HepG2 (cell line): ENCODE results near the gene LMOD1. TPM values are rescaled to one million over a fixed set of nuclear protein-coding genes. Genes with fewer than 3 reads are reported as not detected.
A peak's percentile ranks its signal among the peaks of the same experiment; 100 is the strongest.

Experiments used
- ATAC-seq: fragments of 200-7000 bp; cut with Tn5 transposase; 3 replicates; pipeline ENCODE4 v1.9.1; 2020; ENCODE audit warnings: mild to moderate bottlenecking, moderate library complexity
- BruUV-seq: library from RNA; stranded (reverse); fragments of 400-500 nt; replicated peaks from 2 replicates; lab custom pipeline; 2021; lab: Mats Ljungman, UMichigan
- CTCF ChIA-PET: fragments of 300-600 bp; formaldehyde crosslinking; extraction: SDS; loops from one replicate; lab custom pipeline; 2021; ENCODE audit warnings: low total read pairs, inconsistent platforms, low intra/inter-chr PET ratio; lab: Yijun Ruan, JAX
- POLR2A ChIA-PET: fragments of 350-600 bp; sonication (Branson Sonifier 250); formaldehyde crosslinking; loops from one replicate; lab custom pipeline; 2020; ENCODE audit warnings: antibody characterized with exemption, inconsistent platforms; lab: Yijun Ruan, JAX
- DNase-seq: peaks from one replicate; pipeline ENCODE4 v3.0.0-alpha.2; 2015; ENCODE audit warnings: low spot score
- FAIRE-seq: peaks from 3 replicates; lab custom pipeline; 2011; peaks lifted over from hg19 to GRCh38; lab: Jason Lieb, UNC
- H2AFZ ChIP-seq: one replicate; pipeline ENCODE4 v1.6.1; 2011; ENCODE audit warnings: low read length, inconsistent platforms
- H3K27ac ChIP-seq: fragments of 300-600 bp; 3 replicates; pipeline ENCODE4 v1.8.0; 2011; ENCODE audit warnings: mixed run types, mild to moderate bottlenecking, mixed read lengths, low read length, inconsistent platforms; ENCODE audit not compliant: insufficient read depth; ENCODE audit errors: extremely low read length
- H3K27me3 ChIP-seq, 2 experiments: fragments of 200-600 bp in 1 of 2; 2 replicates in 1 of 2; 3 replicates in 1 of 2; pipeline versions ENCODE4 v1.6.0 to v1.8.0; 2011; ENCODE audit warnings: low read length in 2 of 2, mild to moderate bottlenecking in 2 of 2, moderate library complexity in 2 of 2, inconsistent platforms in 1 of 2; ENCODE audit not compliant: insufficient read depth in 2 of 2, control insufficient read depth in 1 of 2
- H3K36me3 ChIP-seq, 2 experiments: fragments of 200-600 bp in 1 of 2; replicated peaks in 1 of 2; 2 replicates in 1 of 2; 3 replicates in 1 of 2; pipeline versions ENCODE4 v1.5.1 to v1.8.0; 2011; ENCODE audit warnings: low read length in 2 of 2, inconsistent platforms in 1 of 2; ENCODE audit not compliant: insufficient read depth in 2 of 2, control insufficient read depth in 1 of 2
- H3K4me1 ChIP-seq: 2 replicates; pipeline ENCODE4 v1.5.1; 2012; ENCODE audit warnings: low read length, inconsistent platforms; ENCODE audit not compliant: insufficient read depth
- H3K4me2 ChIP-seq: 2 replicates; pipeline ENCODE4 v1.6.0; 2011; ENCODE audit warnings: low read depth, low read length, inconsistent platforms
- H3K4me3 ChIP-seq, 3 experiments: fragments of 200-600 bp in 1 of 3; sonication (generic), shearing (Covaris generic) in 1 of 3; replicated peaks in 1 of 3; 2 replicates each; pipeline ENCODE4 v1.5.1; 2011 to 2016; ENCODE audit warnings: low read length in 3 of 3, inconsistent platforms in 2 of 3, low read depth in 2 of 3, mild to moderate bottlenecking in 2 of 3, control low read depth in 1 of 3, mixed read lengths in 1 of 3; ENCODE audit not compliant: insufficient read depth in 1 of 3
- H3K79me2 ChIP-seq: one replicate; pipeline ENCODE4 v1.6.1; 2011; ENCODE audit warnings: low read length, inconsistent platforms; ENCODE audit not compliant: insufficient read depth
- H3K9ac ChIP-seq: 2 replicates; pipeline ENCODE4 v1.6.0; 2011; ENCODE audit warnings: mild to moderate bottlenecking, low read depth, low read length, inconsistent platforms; ENCODE audit not compliant: insufficient read depth
- H3K9me3 ChIP-seq: 2 replicates; pipeline ENCODE4 v1.5.1; 2012; ENCODE audit warnings: mild to moderate bottlenecking, low read length
- H4K20me1 ChIP-seq: 2 replicates; pipeline ENCODE4 v1.6.0; 2011; ENCODE audit warnings: inconsistent platforms, mild to moderate bottlenecking, low read length, moderate library complexity; ENCODE audit not compliant: insufficient read depth
- ARNT ChIP-seq: fragments of 450-650 bp; IDR thresholded peaks from 2 replicates; pipeline ENCODE4 v1.6.1; 2017
- CHCHD3 ChIP-seq: sonication (generic); formaldehyde crosslinking; IDR thresholded peaks from 2 replicates; pipeline ENCODE4 v1.8.0; 2022; ENCODE audit warnings: mild to moderate bottlenecking, missing genetic modification reagents, moderate library complexity
- GABPB1 ChIP-seq: IDR thresholded peaks from 2 replicates; pipeline ENCODE4 v1.6.1; 2016; ENCODE audit warnings: mild to moderate bottlenecking, missing genetic modification reagents, moderate library complexity, missing compliant biosample characterization
- GTF2F1 ChIP-seq: fragments of 150-350 bp; IDR thresholded peaks from 2 replicates; pipeline ENCODE4 v1.6.1; 2014; ENCODE audit warnings: low read length
- ISL2 ChIP-seq: sonication (generic); formaldehyde crosslinking; IDR thresholded peaks from 2 replicates; pipeline ENCODE4 v1.5.0; 2020; ENCODE audit warnings: missing genetic modification reagents
- KAT8 ChIP-seq: IDR thresholded peaks from 2 replicates; pipeline ENCODE4 v1.6.1; 2016; ENCODE audit warnings: missing genetic modification reagents, missing compliant biosample characterization
- SRF ChIP-seq: IDR thresholded peaks from 2 replicates; pipeline ENCODE4 v1.6.1; 2011; ENCODE audit warnings: mild to moderate bottlenecking, low read depth, low read length, moderate library complexity
- ZBTB21 ChIP-seq: sonication (generic); formaldehyde crosslinking; IDR thresholded peaks from 2 replicates; pipeline ENCODE4 v1.4.0; 2020; ENCODE audit warnings: missing genetic modification reagents
- ZFP1 ChIP-seq: IDR thresholded peaks from 2 replicates; pipeline ENCODE4 v1.6.1; 2016
- ZNF34 ChIP-seq: sonication (generic); formaldehyde crosslinking; IDR thresholded peaks from 2 replicates; pipeline ENCODE4 v1.4.0; 2020; ENCODE audit warnings: mild to moderate bottlenecking, missing genetic modification reagents, borderline replicate concordance
- ZNF605 ChIP-seq: sonication (generic); formaldehyde crosslinking; IDR thresholded peaks from 2 replicates; pipeline ENCODE4 v1.8.0; 2022; ENCODE audit warnings: mild to moderate bottlenecking, missing genetic modification reagents
- ZNF768 ChIP-seq: sonication (generic); formaldehyde crosslinking; IDR thresholded peaks from 2 replicates; pipeline ENCODE4 v1.4.0; 2020; ENCODE audit warnings: missing genetic modification reagents
- WGBS: methylation state at CpG from one replicate; pipeline ENCODE4 v1.1.6; 2017; ENCODE audit warnings: low lambda C conversion rate; 5-methylcytosine and 5-hydroxymethylcytosine counted together
- in situ Hi-C: cut with HindIII; loops from 2 replicates; pipeline ENCODE4 v1.10.0; 2017; ENCODE audit warnings: low pct_unique_long_range_greater_than_20kb; ENCODE audit not compliant: extremely low pct_ligation_motif_present
- intact Hi-C: fragments of 100-400 bp; cut with micrococcal nuclease; formaldehyde crosslinking; loops from one replicate; pipeline ENCODE4 v1.10.0; 2022; ENCODE audit not compliant: unreplicated experiment
- polyA plus RNA-seq, 8 experiments: library from polyadenylated mRNA; depleted of rRNA in 3 of 8; stranded (reverse) in 7 of 8; unstranded in 1 of 8; fragments of >200 nt; fragmentation: Illumina TruSeq in 4 of 8; extraction: Trizol in 4 of 8; gene quantifications; 2 replicates each; pipeline versions ENCODE4 v1.2.1 to v1.2.3, GENCODE V29; 2011 to 2016; ENCODE audit warnings: low read depth in 4 of 8, missing spikeins in 1 of 8, mixed read lengths in 1 of 8; ENCODE audit not compliant: insufficient read depth in 1 of 8
- total RNA-seq, 5 experiments: library from RNA; depleted of rRNA; stranded (reverse); fragments of >200 nt; fragmentation: Illumina TruSeq; extraction: Trizol; gene quantifications; 2 replicates each; pipeline ENCODE4 v1.2.3, GENCODE V29; 2016; ENCODE audit warnings: low read depth in 1 of 5
- TF ChIP-seq, protein P1 (sequence below): sonication (generic); formaldehyde crosslinking; conservative IDR thresholded peaks from 2 replicates; pipeline ENCODE4 v1.4.0; 2020; ENCODE audit warnings: missing genetic modification reagents
- TF ChIP-seq, protein P2 (sequence below): fragments of 450-650 bp; IDR thresholded peaks from 2 replicates; pipeline ENCODE4 v1.6.1; 2017; ENCODE audit warnings: mild to moderate bottlenecking
- TF ChIP-seq, protein P3 (sequence below): sonication (generic); formaldehyde crosslinking; IDR thresholded peaks from 2 replicates; pipeline ENCODE4 v1.5.1; 2020; ENCODE audit warnings: missing genetic modification reagents, mild to moderate bottlenecking, borderline replicate concordance
- TF ChIP-seq, protein P4 (sequence below): sonication (generic); formaldehyde crosslinking; IDR thresholded peaks from 2 replicates; pipeline ENCODE4 v1.5.0; 2020; ENCODE audit warnings: mild to moderate bottlenecking, missing genetic modification reagents, borderline replicate concordance

The LMOD1 gene
- total and polyA plus RNA-seq, 2 of the 13 experiments (the other 11 are each of a cell fraction or from before 2014, with no cell fraction given): not detected

DNA sequence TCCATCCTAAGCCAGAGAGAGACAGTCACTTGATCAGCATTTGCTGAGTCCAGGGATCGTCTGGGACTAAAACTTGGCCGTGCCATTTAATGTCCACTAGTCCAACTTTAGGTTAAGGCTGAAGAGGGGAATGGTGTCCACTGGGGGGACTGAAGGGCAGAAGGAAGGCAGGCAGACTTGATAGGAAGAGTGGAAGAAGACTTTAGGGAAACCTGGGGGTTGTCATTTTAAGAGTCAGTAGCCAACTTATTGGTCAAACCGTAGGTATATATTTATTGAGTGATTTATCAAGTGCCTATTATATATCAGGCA lies 1.3 kb upstream of the LMOD1 start:
- POLR2A ChIA-PET: no interaction called here
- no peak overlapping the region for H3K4me3 ChIP-seq
- H3K27ac ChIP-seq: no peak overlapping the region
- no peak overlapping the region for H2AFZ ChIP-seq
- DNase-seq: no peak
- peaks cover 22% of the 10 kb centered on the region for H3K4me1 ChIP-seq
- H3K4me2 ChIP-seq: peak overlapping the region; percentile 20; the same call in 1 of the 2 replicates
- no peaks in the 10 kb centered on the region for H3K9me3 ChIP-seq
- CTCF ChIA-PET: no interaction called here
- no peaks in the 10 kb centered on the region for H3K36me3 ChIP-seq
- no peak overlapping the region for H3K9ac ChIP-seq
- in situ Hi-C loops (no loop called here), intact Hi-C loops (no loop called here)
- no TSS peak for BruUV-seq
- no peaks in the 10 kb centered on the region for H4K20me1 ChIP-seq
- H3K79me2 ChIP-seq: no peaks in the 10 kb centered on the region
- FAIRE-seq: no peak
- 2% methylated on average over 3 of the region's 3 CpGs for WGBS
- peak; percentile 40 for ATAC-seq
- H3K27me3 ChIP-seq: peaks cover 1 to 41% of the 10 kb centered on the region in 2 experiments; a peak in 3 of 5 replicates
- TF ChIP-seq ZBTB21 (no peak), ISL2 (CRISPR knock-in tag) (no peak), KAT8 (CRISPR knock-in tag) (no peak), GTF2F1 (no peak), ZNF34 (no peak), ZFP1 (CRISPR knock-in tag) (no peak), ZNF605 (CRISPR knock-in tag) (no peak), ZNF768 (no peak), GABPB1 (CRISPR knock-in tag) (no peak), ARNT (no peak), SRF (no peak), CHCHD3 (CRISPR knock-in tag) (no peak)
- TF ChIP-seq, protein P1, sequence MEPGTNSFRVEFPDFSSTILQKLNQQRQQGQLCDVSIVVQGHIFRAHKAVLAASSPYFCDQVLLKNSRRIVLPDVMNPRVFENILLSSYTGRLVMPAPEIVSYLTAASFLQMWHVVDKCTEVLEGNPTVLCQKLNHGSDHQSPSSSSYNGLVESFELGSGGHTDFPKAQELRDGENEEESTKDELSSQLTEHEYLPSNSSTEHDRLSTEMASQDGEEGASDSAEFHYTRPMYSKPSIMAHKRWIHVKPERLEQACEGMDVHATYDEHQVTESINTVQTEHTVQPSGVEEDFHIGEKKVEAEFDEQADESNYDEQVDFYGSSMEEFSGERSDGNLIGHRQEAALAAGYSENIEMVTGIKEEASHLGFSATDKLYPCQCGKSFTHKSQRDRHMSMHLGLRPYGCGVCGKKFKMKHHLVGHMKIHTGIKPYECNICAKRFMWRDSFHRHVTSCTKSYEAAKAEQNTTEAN (CRISPR knock-in tag): no peak
- TF ChIP-seq, protein P2, sequence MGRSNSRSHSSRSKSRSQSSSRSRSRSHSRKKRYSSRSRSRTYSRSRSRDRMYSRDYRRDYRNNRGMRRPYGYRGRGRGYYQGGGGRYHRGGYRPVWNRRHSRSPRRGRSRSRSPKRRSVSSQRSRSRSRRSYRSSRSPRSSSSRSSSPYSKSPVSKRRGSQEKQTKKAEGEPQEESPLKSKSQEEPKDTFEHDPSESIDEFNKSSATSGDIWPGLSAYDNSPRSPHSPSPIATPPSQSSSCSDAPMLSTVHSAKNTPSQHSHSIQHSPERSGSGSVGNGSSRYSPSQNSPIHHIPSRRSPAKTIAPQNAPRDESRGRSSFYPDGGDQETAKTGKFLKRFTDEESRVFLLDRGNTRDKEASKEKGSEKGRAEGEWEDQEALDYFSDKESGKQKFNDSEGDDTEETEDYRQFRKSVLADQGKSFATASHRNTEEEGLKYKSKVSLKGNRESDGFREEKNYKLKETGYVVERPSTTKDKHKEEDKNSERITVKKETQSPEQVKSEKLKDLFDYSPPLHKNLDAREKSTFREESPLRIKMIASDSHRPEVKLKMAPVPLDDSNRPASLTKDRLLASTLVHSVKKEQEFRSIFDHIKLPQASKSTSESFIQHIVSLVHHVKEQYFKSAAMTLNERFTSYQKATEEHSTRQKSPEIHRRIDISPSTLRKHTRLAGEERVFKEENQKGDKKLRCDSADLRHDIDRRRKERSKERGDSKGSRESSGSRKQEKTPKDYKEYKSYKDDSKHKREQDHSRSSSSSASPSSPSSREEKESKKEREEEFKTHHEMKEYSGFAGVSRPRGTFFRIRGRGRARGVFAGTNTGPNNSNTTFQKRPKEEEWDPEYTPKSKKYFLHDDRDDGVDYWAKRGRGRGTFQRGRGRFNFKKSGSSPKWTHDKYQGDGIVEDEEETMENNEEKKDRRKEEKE: no peak
- TF ChIP-seq, protein P3, sequence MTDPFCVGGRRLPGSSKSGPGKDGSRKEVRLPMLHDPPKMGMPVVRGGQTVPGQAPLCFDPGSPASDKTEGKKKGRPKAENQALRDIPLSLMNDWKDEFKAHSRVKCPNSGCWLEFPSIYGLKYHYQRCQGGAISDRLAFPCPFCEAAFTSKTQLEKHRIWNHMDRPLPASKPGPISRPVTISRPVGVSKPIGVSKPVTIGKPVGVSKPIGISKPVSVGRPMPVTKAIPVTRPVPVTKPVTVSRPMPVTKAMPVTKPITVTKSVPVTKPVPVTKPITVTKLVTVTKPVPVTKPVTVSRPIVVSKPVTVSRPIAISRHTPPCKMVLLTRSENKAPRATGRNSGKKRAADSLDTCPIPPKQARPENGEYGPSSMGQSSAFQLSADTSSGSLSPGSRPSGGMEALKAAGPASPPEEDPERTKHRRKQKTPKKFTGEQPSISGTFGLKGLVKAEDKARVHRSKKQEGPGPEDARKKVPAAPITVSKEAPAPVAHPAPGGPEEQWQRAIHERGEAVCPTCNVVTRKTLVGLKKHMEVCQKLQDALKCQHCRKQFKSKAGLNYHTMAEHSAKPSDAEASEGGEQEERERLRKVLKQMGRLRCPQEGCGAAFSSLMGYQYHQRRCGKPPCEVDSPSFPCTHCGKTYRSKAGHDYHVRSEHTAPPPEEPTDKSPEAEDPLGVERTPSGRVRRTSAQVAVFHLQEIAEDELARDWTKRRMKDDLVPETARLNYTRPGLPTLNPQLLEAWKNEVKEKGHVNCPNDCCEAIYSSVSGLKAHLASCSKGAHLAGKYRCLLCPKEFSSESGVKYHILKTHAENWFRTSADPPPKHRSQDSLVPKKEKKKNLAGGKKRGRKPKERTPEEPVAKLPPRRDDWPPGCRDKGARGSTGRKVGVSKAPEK (CRISPR knock-in tag): no peak
- TF ChIP-seq, protein P4, sequence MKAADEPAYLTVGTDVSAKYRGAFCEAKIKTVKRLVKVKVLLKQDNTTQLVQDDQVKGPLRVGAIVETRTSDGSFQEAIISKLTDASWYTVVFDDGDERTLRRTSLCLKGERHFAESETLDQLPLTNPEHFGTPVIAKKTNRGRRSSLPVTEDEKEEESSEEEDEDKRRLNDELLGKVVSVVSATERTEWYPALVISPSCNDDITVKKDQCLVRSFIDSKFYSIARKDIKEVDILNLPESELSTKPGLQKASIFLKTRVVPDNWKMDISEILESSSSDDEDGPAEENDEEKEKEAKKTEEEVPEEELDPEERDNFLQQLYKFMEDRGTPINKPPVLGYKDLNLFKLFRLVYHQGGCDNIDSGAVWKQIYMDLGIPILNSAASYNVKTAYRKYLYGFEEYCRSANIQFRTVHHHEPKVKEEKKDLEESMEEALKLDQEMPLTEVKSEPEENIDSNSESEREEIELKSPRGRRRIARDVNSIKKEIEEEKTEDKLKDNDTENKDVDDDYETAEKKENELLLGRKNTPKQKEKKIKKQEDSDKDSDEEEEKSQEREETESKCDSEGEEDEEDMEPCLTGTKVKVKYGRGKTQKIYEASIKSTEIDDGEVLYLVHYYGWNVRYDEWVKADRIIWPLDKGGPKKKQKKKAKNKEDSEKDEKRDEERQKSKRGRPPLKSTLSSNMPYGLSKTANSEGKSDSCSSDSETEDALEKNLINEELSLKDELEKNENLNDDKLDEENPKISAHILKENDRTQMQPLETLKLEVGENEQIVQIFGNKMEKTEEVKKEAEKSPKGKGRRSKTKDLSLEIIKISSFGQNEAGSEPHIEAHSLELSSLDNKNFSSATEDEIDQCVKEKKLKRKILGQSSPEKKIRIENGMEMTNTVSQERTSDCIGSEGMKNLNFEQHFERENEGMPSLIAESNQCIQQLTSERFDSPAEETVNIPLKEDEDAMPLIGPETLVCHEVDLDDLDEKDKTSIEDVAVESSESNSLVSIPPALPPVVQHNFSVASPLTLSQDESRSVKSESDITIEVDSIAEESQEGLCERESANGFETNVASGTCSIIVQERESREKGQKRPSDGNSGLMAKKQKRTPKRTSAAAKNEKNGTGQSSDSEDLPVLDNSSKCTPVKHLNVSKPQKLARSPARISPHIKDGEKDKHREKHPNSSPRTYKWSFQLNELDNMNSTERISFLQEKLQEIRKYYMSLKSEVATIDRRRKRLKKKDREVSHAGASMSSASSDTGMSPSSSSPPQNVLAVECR (CRISPR knock-in tag): no peak
